ENCODE results near the gene ZNF18.

- TF ChIP-seq FOXP2 (optimal IDR thresholded peaks at IDR 0.05; ENCODE audit: control extremely low read depth, extremely low read length, insufficient read depth), result no peak
- TF ChIP-seq POLR2AphosphoS5 (IDR thresholded peaks at IDR 0.05; ENCODE audit: borderline replicate concordance, low read depth, low read length), result no peak
- no peak for TF ChIP-seq EZH2 (IDR thresholded peaks at IDR 0.05)
Observed at GRCh38 chr17:11996722-11997146, 541 bp downstream of the ZNF18 start.
